Measurements from ENCODE around the gene VEZF1. TPM values are rescaled to one million over a fixed set of nuclear protein-coding genes. Genes with fewer than 3 reads are reported as not detected.

VEZF1 gene
- total RNA-seq, 1 experiment from 2014 or later: 52.1 TPM

GRCh38 chr17:57995076-57995956, 7.3 kb upstream of the VEZF1 start:
- peak; percentile 77 to 80 for DNase-seq
- H3K27me3 ChIP-seq (replicated peaks; ENCODE audit: control insufficient read depth, insufficient read depth, low read length): no peaks in the 10 kb centered on the region
- no TSS peak for BruUV-seq (replicated peaks)
- peaks cover 31% of the 10 kb centered on the region for H3K4me1 ChIP-seq
- ChIA-PET CTCF (interaction anchor here (0.7 to 2.3 kb wide), 5 partner anchors 9 to 137 kb away, joined by 3 to 9 read pairs (median 4); no protein-coding TSS in a partner anchor), POLR2A (interaction anchor here (0.5 to 1.6 kb wide), 4 partner anchors 9 to 549 kb away, joined by 3 to 14 read pairs (median 4); partner anchors contain the start of gene MRPS23)
- no peaks in the 10 kb centered on the region for H3K9me3 Mint-ChIP-seq (ENCODE audit: unreplicated experiment)
- no peak overlapping the region for H3K4me3 Mint-ChIP-seq (ENCODE audit: unreplicated experiment)
- no peaks in the 10 kb centered on the region for H3K9me3 ChIP-seq
- TF ChIP-seq CTCF (IDR thresholded peaks at IDR 0.05; ENCODE audit: insufficient read depth in 1 of 2, low read depth in 1 of 2, low read length in 1 of 2, severe bottlenecking in 1 of 2, unreplicated experiment in 1 of 2): peak; percentile 77 to 83
- no peak overlapping the region for H3K4me3 ChIP-seq (ENCODE audit: low read depth, low read length)
- no peaks in the 10 kb centered on the region for H3K27me3 Mint-ChIP-seq (ENCODE audit: insufficient read depth, unreplicated experiment)
- H3K4me1 Mint-ChIP-seq (ENCODE audit: low read depth, unreplicated experiment): peaks cover 28% of the 10 kb centered on the region
- H3K27ac Mint-ChIP-seq (ENCODE audit: unreplicated experiment): peak overlapping the region; percentile 12
- peaks cover 1% of the 10 kb centered on the region; the same call in 1 of the 2 replicates for H3K36me3 ChIP-seq (ENCODE audit: control insufficient read depth, insufficient read depth, low read length)
- intact Hi-C loops (cut with micrococcal nuclease; ENCODE audit: unreplicated experiment): loop anchor here (1.0 to 2.0 kb wide), 5 partner anchors 103 to 145 kb away; partner anchors contain the start of gene MRPS23
- H3K36me3 Mint-ChIP-seq (ENCODE audit: insufficient read depth, unreplicated experiment): peaks cover 86% of the 10 kb centered on the region

- no peaks in the 10 kb centered on the region for H3K9me3 ChIP-seq
- intact Hi-C loops (cut with micrococcal nuclease; ENCODE audit: unreplicated experiment): loop anchor here (2.0 kb wide), 1 partner anchor 144 kb away; the partner anchor contains the start of gene MRPS23
- no peak overlapping the region for H3K27ac Mint-ChIP-seq (ENCODE audit: unreplicated experiment)
- CTCF ChIA-PET: interaction anchor here (0.6 to 1.6 kb wide), 5 partner anchors 8 to 136 kb away, joined by 3 to 6 read pairs (median 4); no protein-coding TSS in a partner anchor
- H3K4me3 ChIP-seq (ENCODE audit: low read depth, low read length): no peak overlapping the region
- H3K36me3 Mint-ChIP-seq (ENCODE audit: insufficient read depth, unreplicated experiment): peaks cover 82% of the 10 kb centered on the region
- no peaks in the 10 kb centered on the region for H3K9me3 Mint-ChIP-seq (ENCODE audit: unreplicated experiment)
- H3K4me1 ChIP-seq: peaks cover 38% of the 10 kb centered on the region
- DNase-seq: no peak
- peaks cover 1% of the 10 kb centered on the region; the same call in 1 of the 2 replicates for H3K36me3 ChIP-seq (ENCODE audit: control insufficient read depth, insufficient read depth, low read length)
- BruUV-seq (replicated peaks): no TSS peak
- H3K27me3 Mint-ChIP-seq (ENCODE audit: insufficient read depth, unreplicated experiment): no peaks in the 10 kb centered on the region
- H3K4me1 Mint-ChIP-seq (ENCODE audit: low read depth, unreplicated experiment): peaks cover 35% of the 10 kb centered on the region
- POLR2A ChIA-PET: interaction anchor here (0.6 to 1.6 kb wide), 2 partner anchors 8 to 144 kb away, joined by 3 to 5 read pairs; partner anchors contain the start of gene MRPS23
- no peaks in the 10 kb centered on the region for H3K27me3 ChIP-seq (replicated peaks; ENCODE audit: control insufficient read depth, insufficient read depth, low read length)
- no peak overlapping the region for H3K4me3 Mint-ChIP-seq (ENCODE audit: unreplicated experiment)
- no peak for TF ChIP-seq CTCF (IDR thresholded peaks at IDR 0.05; ENCODE audit: insufficient read depth in 1 of 2, low read depth in 1 of 2, low read length in 1 of 2, severe bottlenecking in 1 of 2, unreplicated experiment in 1 of 2)
Observed at GRCh38 chr17:57994436-57994835, 6.4 kb upstream of the VEZF1 start.
